Ascending aorta (tissue), 2 donors: Measurements from ENCODE around the gene LAG3. TPM values are rescaled to one million over a fixed set of nuclear protein-coding genes. Genes with fewer than 3 reads are reported as not detected.

Experiments
- DNase-seq, 2 donors: peaks; one replicate each; pipeline ENCODE4 v3.0.0-alpha.2; 2019; ENCODE audit warnings: low spot score in 2 of 2
- H3K27ac ChIP-seq, 2 donors: fragments of 200-600 bp; sonication (generic); one replicate each; pipeline ENCODE4 v1.5.1; 2016 to 2017; ENCODE audit warnings: mild to moderate bottlenecking in 1 of 2
- H3K27me3 ChIP-seq: fragments of 200-600 bp; sonication (generic); one replicate; pipeline ENCODE4 v1.5.1; 2017
- H3K36me3 ChIP-seq, 2 donors: fragments of 200-600 bp; sonication (generic); one replicate each; pipeline ENCODE4 v1.5.1; 2016
- H3K4me1 ChIP-seq, 2 donors: fragments of 200-600 bp; sonication (generic); one replicate each; pipeline ENCODE4 v1.5.1; 2016 to 2017; ENCODE audit warnings: mild to moderate bottlenecking in 1 of 2
- H3K4me3 ChIP-seq, 2 donors: fragments of 200-600 bp; sonication (generic); one replicate each; pipeline ENCODE4 v1.5.1; 2016 to 2017; ENCODE audit warnings: mild to moderate bottlenecking in 1 of 2
- H3K9me3 ChIP-seq, 2 donors: fragments of 200-600 bp; sonication (generic); one replicate each; pipeline ENCODE4 v1.5.1; 2016
- intact Hi-C: fragments of 100-400 bp; cut with DNase I; formaldehyde crosslinking; loops from one replicate; pipeline ENCODE4 v1.15.1; 2023
- total RNA-seq: library from RNA; depleted of rRNA; stranded (reverse); fragments of >200 nt; gene quantifications from one replicate; pipeline ENCODE4 v1.1.0, GENCODE V29; 2016
- TF ChIP-seq, protein P1 (sequence below), 3 experiments: fragments of 200-600 bp in 2 of 3; fragments of 450-650 bp in 1 of 3; sonication (generic) in 2 of 3; IDR thresholded peaks; one replicate each; pipeline ENCODE4 v1.5.1; 2016 to 2019; ENCODE audit warnings: antibody characterized with exemption in 3 of 3, mild to moderate bottlenecking in 1 of 3, moderate library complexity in 1 of 3

Gene LAG3
- total RNA-seq, 1 donor from 2014 or later, result not detected

DNA sequence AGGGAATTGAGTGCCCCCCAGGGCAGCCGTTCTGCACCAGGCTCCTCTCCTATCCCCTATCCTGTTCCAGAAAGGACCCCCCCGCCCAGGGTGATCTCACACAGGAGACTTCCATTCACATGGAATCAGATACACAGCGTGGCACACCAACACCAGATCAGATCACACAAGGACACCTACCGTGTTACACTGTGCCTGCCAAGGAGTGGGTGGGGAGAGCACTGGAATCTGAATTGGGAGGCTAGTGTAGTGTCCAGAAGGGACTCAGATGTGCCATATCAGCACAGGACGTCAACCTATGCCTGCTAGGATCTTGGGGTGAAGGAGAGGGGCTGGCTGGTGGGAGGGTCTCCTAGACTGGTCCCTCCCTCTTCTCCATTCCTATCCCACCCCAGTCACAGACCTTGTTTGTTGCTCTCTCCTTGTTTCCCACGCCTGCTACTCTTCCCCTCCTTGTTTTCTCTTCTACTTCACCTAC, 3.8 kb upstream of the LAG3 start:
- peaks cover 13 to 18% of the 10 kb centered on the region in 2 donors for H3K36me3 ChIP-seq
- no peak for DNase-seq
- peak overlapping the region; percentile 32 to 97 for H3K27ac ChIP-seq
- TF ChIP-seq, protein P1, sequence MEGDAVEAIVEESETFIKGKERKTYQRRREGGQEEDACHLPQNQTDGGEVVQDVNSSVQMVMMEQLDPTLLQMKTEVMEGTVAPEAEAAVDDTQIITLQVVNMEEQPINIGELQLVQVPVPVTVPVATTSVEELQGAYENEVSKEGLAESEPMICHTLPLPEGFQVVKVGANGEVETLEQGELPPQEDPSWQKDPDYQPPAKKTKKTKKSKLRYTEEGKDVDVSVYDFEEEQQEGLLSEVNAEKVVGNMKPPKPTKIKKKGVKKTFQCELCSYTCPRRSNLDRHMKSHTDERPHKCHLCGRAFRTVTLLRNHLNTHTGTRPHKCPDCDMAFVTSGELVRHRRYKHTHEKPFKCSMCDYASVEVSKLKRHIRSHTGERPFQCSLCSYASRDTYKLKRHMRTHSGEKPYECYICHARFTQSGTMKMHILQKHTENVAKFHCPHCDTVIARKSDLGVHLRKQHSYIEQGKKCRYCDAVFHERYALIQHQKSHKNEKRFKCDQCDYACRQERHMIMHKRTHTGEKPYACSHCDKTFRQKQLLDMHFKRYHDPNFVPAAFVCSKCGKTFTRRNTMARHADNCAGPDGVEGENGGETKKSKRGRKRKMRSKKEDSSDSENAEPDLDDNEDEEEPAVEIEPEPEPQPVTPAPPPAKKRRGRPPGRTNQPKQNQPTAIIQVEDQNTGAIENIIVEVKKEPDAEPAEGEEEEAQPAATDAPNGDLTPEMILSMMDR (IDR thresholded peaks at IDR 0.05), result no peak
- intact Hi-C loops, result loop anchor here (5.0 kb wide), 2 partner anchors 106 to 216 kb away; partner anchors contain the start of gene ING4
- H3K4me1 ChIP-seq, result peaks cover 8 to 29% of the 10 kb centered on the region in 2 donors
- peak overlapping the region; percentile 96 to 97 for H3K4me3 ChIP-seq
- H3K27me3 ChIP-seq, result no peaks in the 10 kb centered on the region
- H3K9me3 ChIP-seq, result no peaks in the 10 kb centered on the region

DNA sequence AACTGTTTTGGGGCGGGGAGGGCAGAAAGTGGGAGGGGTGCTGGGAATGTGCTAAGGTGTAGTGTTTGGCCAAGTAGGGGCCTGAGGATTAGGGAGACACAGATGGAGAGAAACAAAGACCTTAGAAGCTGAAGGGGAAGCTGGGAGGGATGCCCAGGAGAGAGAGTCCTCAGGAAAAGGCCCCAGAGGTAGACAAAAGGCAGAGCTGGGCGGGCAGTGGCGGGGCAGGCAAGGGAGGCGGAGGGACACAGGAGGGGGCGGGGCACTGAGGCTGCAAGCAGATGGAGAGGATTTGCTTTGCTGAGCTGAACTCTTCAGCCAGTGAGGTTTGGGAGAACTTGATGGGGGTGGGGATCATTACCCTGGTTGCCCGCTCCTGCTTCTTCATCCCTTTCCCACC, 3.3 kb upstream of the LAG3 start:
- peak overlapping the region; percentile 96 to 97 for H3K4me3 ChIP-seq
- H3K27me3 ChIP-seq, result no peaks in the 10 kb centered on the region
- H3K9me3 ChIP-seq, result no peaks in the 10 kb centered on the region
- peak overlapping the region; percentile 32 to 97 for H3K27ac ChIP-seq
- TF ChIP-seq, protein P1 (IDR thresholded peaks at IDR 0.05), result no peak
- no peak for DNase-seq
- intact Hi-C loops, result loop anchor here (5.0 kb wide), 2 partner anchors 107 to 217 kb away; partner anchors contain the start of gene ING4
- peaks cover 4 to 27% of the 10 kb centered on the region in 2 donors for H3K4me1 ChIP-seq
- peaks cover 13 to 18% of the 10 kb centered on the region in 2 donors for H3K36me3 ChIP-seq

DNA sequence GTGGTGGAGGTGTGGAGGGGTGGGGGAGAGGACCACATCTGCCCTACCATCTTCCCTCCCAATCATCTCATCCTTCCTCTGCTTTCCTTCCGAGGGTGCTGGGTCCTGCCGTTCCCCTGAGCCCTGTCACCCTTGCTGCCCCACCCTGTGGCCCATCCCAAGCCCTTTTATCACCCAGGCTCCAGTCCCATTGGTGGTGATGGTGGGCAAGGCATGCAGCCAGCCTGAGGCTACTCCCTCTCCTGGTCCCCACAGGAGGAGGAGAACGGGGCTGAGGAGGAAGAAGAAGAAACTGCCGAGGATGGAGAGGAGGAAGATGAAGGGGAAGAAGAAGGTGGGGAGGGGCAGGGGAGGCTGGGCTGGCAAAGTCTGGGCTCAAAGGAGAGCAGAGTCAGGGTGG, 2.7 kb upstream of the LAG3 start:
- Histone ChIP-seq H3K36me3 (peaks cover 13 to 18% of the 10 kb centered on the region in 2 donors), H3K9me3 (no peaks in the 10 kb centered on the region), H3K27me3 (no peaks in the 10 kb centered on the region), H3K4me1 (peaks cover 4 to 25% of the 10 kb centered on the region in 2 donors), H3K4me3 (no peak overlapping the region), H3K27ac (no peak overlapping the region)
- TF ChIP-seq, protein P1 (IDR thresholded peaks at IDR 0.05), result no peak
- DNase-seq, result no peak
- intact Hi-C loops, result loop anchor here (5.0 kb wide), 2 partner anchors 107 to 217 kb away; partner anchors contain the start of gene ING4

DNA sequence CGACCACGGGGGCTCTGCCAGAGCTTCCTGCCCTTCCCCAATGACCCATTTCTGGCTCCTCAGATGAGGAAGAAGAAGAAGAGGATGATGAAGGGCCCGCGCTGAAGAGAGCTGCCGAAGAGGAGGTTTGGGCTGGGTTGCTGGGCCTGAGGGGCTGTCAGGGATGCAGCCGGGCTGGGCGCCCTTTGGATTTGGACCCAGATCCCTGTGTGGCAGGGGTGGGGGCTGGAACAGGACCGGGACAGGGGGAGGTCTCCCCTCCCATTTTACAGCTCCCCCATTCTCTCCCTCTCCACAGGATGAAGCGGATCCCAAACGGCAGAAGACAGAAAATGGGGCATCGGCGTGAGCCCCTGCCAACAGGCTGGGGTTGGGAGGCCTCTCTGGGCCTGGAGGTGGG, 2.2 kb upstream of the LAG3 start:
- DNase-seq, result no peak
- TF ChIP-seq, protein P1 (IDR thresholded peaks at IDR 0.05), result no peak
- H3K9me3 ChIP-seq, result no peaks in the 10 kb centered on the region
- peaks cover 4 to 21% of the 10 kb centered on the region in 2 donors for H3K4me1 ChIP-seq
- intact Hi-C loops, result no loop called here
- no peak overlapping the region for H3K4me3 ChIP-seq
- no peak overlapping the region for H3K27ac ChIP-seq
- no peaks in the 10 kb centered on the region for H3K27me3 ChIP-seq
- H3K36me3 ChIP-seq, result peaks cover 13 to 18% of the 10 kb centered on the region in 2 donors

DNA sequence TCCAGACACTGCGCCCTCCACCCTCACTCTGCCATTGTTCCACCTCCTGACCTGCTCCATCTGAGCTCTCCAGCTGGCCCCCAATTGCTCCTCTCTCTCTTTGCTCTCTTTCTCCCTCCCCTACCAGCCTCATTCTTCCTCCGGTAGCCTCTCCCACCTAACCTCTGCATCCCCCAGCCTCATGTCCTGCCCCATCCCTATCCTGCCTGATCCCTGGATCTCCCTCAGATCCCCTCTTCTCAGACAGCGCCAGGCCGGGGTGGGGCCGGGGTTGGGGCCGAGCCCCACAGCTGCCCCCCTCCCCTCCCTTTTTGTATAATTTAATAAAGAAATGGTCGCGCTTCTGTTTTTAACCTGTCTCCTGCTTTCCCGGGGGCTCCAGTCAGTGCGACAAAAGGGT, 1.7 kb upstream of the LAG3 start:
- Histone ChIP-seq H3K27ac (no peak overlapping the region), H3K36me3 (peaks cover 13 to 18% of the 10 kb centered on the region in 2 donors), H3K27me3 (no peaks in the 10 kb centered on the region), H3K4me1 (peaks cover 4 to 18% of the 10 kb centered on the region in 2 donors), H3K9me3 (no peaks in the 10 kb centered on the region), H3K4me3 (no peak overlapping the region)
- intact Hi-C loops, result no loop called here
- TF ChIP-seq, protein P1 (IDR thresholded peaks at IDR 0.05), result no peak
- DNase-seq, result no peak
